Measurements from ENCODE around the gene PRDM4. TPM values are rescaled to one million over a fixed set of nuclear protein-coding genes. Genes with fewer than 3 reads are reported as not detected.

Gene PRDM4
- total and polyA plus RNA-seq, 2 of the 13 experiments (the other 11 are each of a cell fraction or from before 2014, with no cell fraction given): 9.9 to 15.3 TPM

DNA sequence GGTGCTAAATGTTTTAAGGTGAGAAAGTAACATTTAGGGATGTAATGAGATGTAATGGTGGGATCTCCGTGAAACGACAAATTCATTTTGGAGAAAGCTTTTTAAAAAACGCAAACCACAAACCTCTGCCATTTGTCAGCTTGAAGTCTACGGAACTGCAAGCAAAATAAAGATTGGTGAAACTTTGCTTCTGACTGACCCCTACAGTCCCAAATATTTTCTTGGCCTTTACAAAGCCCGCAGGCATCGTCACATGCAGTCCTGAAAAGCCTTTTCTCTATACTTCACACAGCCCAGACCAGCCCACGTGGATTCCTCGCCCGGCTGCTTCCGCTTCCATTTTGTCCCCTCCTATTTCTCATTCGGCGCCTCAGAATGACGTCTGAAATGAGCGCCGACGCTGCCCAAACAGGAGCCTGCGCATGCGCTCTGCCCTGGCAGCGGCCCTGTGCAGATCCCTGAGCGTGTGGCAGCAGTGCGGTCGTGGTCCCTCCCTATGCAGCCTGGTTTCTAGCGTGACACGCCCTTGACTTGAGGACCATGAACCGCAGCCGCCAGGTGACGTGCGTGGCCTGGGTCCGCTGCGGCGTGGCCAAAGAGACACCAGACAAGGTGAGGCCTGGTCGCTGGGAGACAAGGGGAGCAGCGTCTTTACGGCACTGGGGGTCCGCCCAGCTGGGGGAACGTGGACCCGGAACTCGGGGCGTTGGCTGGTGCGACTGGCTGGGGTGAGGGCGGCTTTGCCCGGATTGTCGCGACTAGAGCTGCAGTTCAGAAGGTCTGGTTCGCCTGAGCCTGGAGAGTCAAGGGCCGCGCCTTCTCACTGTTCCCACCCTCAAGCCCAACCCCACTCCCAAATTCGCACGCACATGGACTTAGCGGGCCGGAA, 75.3 kb downstream of the PRDM4 start, which contains the start of gene PWP1 (continued):
- TF ChIP-seq ZNF878 (CRISPR knock-in tag; IDR thresholded peaks at IDR 0.05) (0 out of 2 replicates have a peak, but pooled peaks have one; percentile 9), ATF1 (CRISPR knock-in tag; IDR thresholded peaks at IDR 0.05) (peak; percentile 99), SP4 (CRISPR knock-in tag; IDR thresholded peaks at IDR 0.05) (peak; percentile 57; the same call in 1 of the 2 replicates), FIP1L1 (IDR thresholded peaks at IDR 0.05; ENCODE audit: borderline replicate concordance, insufficient read depth, low read depth, low read length) (no peak), ZNF547 (CRISPR knock-in tag; IDR thresholded peaks at IDR 0.05) (peak; percentile 91), ZNF768 (CRISPR knock-in tag; IDR thresholded peaks at IDR 0.05) (peak; percentile 77; the same call in 1 of the 2 replicates), NCOA2 (CRISPR knock-in tag; IDR thresholded peaks at IDR 0.05) (peak; percentile 37; the same call in 1 of the 2 replicates), HOXA3 (CRISPR knock-in tag; IDR thresholded peaks at IDR 0.05) (peak; percentile 95), PATZ1 (CRISPR knock-in tag; IDR thresholded peaks at IDR 0.05) (peak; percentile 58; the same call in 1 of the 2 replicates), HES4 (CRISPR knock-in tag; IDR thresholded peaks at IDR 0.05; ENCODE audit: borderline replicate concordance) (peak; percentile 74; the same call in 1 of the 2 replicates), SRSF9 (IDR thresholded peaks at IDR 0.05; ENCODE audit: borderline replicate concordance, insufficient read depth, low read depth, low read length, poor library complexity, severe bottlenecking) (no peak), TBP (CRISPR knock-in tag; IDR thresholded peaks at IDR 0.05) (no peak)
- TF ChIP-seq, protein P1, sequence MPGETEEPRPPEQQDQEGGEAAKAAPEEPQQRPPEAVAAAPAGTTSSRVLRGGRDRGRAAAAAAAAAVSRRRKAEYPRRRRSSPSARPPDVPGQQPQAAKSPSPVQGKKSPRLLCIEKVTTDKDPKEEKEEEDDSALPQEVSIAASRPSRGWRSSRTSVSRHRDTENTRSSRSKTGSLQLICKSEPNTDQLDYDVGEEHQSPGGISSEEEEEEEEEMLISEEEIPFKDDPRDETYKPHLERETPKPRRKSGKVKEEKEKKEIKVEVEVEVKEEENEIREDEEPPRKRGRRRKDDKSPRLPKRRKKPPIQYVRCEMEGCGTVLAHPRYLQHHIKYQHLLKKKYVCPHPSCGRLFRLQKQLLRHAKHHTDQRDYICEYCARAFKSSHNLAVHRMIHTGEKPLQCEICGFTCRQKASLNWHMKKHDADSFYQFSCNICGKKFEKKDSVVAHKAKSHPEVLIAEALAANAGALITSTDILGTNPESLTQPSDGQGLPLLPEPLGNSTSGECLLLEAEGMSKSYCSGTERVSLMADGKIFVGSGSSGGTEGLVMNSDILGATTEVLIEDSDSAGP (CRISPR knock-in tag; IDR thresholded peaks at IDR 0.05; ENCODE audit: borderline replicate concordance): peak; percentile 93
- TF ChIP-seq, protein P2, sequence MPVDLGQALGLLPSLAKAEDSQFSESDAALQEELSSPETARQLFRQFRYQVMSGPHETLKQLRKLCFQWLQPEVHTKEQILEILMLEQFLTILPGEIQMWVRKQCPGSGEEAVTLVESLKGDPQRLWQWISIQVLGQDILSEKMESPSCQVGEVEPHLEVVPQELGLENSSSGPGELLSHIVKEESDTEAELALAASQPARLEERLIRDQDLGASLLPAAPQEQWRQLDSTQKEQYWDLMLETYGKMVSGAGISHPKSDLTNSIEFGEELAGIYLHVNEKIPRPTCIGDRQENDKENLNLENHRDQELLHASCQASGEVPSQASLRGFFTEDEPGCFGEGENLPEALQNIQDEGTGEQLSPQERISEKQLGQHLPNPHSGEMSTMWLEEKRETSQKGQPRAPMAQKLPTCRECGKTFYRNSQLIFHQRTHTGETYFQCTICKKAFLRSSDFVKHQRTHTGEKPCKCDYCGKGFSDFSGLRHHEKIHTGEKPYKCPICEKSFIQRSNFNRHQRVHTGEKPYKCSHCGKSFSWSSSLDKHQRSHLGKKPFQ (CRISPR knock-in tag; IDR thresholded peaks at IDR 0.05; ENCODE audit: insufficient replicate concordance): peak; percentile 93
- TF ChIP-seq, protein P3, sequence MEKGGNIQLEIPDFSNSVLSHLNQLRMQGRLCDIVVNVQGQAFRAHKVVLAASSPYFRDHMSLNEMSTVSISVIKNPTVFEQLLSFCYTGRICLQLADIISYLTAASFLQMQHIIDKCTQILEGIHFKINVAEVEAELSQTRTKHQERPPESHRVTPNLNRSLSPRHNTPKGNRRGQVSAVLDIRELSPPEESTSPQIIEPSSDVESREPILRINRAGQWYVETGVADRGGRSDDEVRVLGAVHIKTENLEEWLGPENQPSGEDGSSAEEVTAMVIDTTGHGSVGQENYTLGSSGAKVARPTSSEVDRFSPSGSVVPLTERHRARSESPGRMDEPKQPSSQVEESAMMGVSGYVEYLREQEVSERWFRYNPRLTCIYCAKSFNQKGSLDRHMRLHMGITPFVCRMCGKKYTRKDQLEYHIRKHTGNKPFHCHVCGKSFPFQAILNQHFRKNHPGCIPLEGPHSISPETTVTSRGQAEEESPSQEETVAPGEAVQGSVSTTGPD (CRISPR knock-in tag; IDR thresholded peaks at IDR 0.05): no peak; the same call in 1 of the 2 replicates
- TF ChIP-seq, protein P4, sequence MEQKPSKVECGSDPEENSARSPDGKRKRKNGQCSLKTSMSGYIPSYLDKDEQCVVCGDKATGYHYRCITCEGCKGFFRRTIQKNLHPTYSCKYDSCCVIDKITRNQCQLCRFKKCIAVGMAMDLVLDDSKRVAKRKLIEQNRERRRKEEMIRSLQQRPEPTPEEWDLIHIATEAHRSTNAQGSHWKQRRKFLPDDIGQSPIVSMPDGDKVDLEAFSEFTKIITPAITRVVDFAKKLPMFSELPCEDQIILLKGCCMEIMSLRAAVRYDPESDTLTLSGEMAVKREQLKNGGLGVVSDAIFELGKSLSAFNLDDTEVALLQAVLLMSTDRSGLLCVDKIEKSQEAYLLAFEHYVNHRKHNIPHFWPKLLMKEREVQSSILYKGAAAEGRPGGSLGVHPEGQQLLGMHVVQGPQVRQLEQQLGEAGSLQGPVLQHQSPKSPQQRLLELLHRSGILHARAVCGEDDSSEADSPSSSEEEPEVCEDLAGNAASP (CRISPR knock-in tag; IDR thresholded peaks at IDR 0.05; ENCODE audit: borderline replicate concordance): peak; percentile 56
